ENCODE data around the gene HSD3B1. TPM values are rescaled to one million over a fixed set of nuclear protein-coding genes. Genes with fewer than 3 reads are reported as not detected.
"Not testable (repeated sequence)": the region's sequence is repeated elsewhere in the genome, so short reads cannot be mapped to it uniquely, and the experiment has no call there.

Gene HSD3B1
- polyA plus RNA-seq, 12 donors, result 0.19 to 0.93 (median 0.34) TPM; not detected in 3

- not testable (repeated sequence) for DNase-seq
Observed at GRCh38 chr1:119552656-119553055, 45.6 kb downstream of the HSD3B1 start.

GRCh38 chr1:119553302-119554071, 46.5 kb downstream of the HSD3B1 start:
- not testable (repeated sequence) for DNase-seq

GRCh38 chr1:119554183-119554582, 47.2 kb downstream of the HSD3B1 start:
- peak; percentile 62 for DNase-seq

GRCh38 chr1:119556423-119556822, 49.4 kb downstream of the HSD3B1 start:
- DNase-seq, result no peak

GRCh38 chr1:119560402-119560801, 53.4 kb downstream of the HSD3B1 start:
- DNase-seq, result not testable (repeated sequence)

GRCh38 chr1:119564548-119564947, 57.5 kb downstream of the HSD3B1 start:
- no peak for DNase-seq

Other genes starting within 250 kb of the HSD3B1 start
- gene HAO2, start 138.4 kb upstream of the HSD3B1 start, polyA plus RNA-seq (ENCODE audit: insufficient read length in 12 of 12), result under 1 TPM in 5 of 12 donors, not detected in 7; 0.12 to 0.28 (median 0.24) TPM
- gene HSD3B2, start 92.1 kb upstream of the HSD3B1 start, polyA plus RNA-seq (ENCODE audit: insufficient read length in 12 of 12), result under 1 TPM in 2 of 12 donors, not detected in 10; 0.14 to 0.24 TPM
- gene ZNF697, start 141.1 kb downstream of the HSD3B1 start, polyA plus RNA-seq (ENCODE audit: insufficient read length in 12 of 12), result 10 to 100 TPM in 6 of 12 donors, 1 to 10 TPM in 5, not detected in 1; 8.1 to 12.4 (median 10.0) TPM
- 100 to 1,000 TPM in 2 of 12 donors, 10 to 100 TPM in 9, not detected in 1; 47.4 to 155 (median 64.8) TPM for gene PHGDH, start 204.7 kb downstream of the HSD3B1 start, polyA plus RNA-seq (ENCODE audit: insufficient read length in 12 of 12)

All from muscle of arm (tissue), 12 donors.